Measurements from ENCODE around the gene SWSAP1. TPM values are rescaled to one million over a fixed set of nuclear protein-coding genes. Genes with fewer than 3 reads are reported as not detected.

The SWSAP1 gene
- total RNA-seq, 1 donor from 2014 or later, result 4.5 TPM

DNA sequence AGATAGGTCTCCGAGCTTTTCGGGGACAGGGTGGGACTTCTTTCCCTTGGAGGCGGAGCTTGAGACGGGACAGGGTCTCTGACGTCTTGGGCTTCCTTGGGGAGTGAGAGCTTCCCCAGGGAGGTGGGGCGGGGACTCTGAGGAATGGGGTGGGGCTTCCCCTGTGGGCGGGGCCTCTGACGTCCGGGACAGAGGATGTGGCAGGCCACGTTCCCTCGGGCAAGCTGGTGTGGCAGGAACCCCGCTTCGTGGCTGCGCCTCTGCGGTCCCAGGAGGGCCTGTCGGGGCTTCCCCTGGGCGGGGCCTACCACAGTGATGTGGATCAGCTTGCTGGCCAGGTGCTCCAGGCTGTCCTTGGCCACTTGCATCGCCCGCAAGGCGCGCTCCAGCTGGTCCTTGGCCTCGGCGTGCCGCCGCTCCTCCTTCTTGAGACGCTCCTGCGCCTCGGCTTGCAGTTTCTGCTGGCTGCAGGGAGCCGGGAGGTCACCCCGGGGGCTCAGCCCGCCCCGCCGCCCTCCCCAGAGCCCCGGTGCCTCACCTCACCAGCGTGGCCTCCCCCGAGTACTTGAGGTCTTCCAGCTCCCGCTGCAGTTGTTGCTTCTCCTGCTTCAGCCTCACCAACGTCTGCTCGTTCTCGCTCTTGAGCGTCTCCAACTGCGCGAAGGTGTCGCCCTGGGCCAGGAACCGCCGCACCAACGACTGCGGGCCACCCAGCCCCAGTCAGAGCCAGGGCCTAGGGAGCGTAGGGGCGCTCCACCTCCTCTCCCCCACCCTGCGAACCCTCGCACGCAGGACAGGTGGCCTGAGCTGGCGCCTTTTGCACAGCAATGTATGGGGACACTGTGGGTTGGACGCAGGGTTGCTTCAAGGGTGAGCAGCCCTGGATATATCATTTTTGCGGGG lies 47.9 kb downstream of the SWSAP1 start:
- TF ChIP-seq, protein P1, sequence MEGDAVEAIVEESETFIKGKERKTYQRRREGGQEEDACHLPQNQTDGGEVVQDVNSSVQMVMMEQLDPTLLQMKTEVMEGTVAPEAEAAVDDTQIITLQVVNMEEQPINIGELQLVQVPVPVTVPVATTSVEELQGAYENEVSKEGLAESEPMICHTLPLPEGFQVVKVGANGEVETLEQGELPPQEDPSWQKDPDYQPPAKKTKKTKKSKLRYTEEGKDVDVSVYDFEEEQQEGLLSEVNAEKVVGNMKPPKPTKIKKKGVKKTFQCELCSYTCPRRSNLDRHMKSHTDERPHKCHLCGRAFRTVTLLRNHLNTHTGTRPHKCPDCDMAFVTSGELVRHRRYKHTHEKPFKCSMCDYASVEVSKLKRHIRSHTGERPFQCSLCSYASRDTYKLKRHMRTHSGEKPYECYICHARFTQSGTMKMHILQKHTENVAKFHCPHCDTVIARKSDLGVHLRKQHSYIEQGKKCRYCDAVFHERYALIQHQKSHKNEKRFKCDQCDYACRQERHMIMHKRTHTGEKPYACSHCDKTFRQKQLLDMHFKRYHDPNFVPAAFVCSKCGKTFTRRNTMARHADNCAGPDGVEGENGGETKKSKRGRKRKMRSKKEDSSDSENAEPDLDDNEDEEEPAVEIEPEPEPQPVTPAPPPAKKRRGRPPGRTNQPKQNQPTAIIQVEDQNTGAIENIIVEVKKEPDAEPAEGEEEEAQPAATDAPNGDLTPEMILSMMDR (IDR thresholded peaks at IDR 0.05), result no peak
- Histone ChIP-seq H3K9me3 (no peaks in the 10 kb centered on the region), H3K27ac (peak overlapping the region; percentile 62 to 79), H3K27me3 (no peaks in the 10 kb centered on the region), H3K36me3 (no peaks in the 10 kb centered on the region), H3K4me3 (peak overlapping the region; percentile 42 to 65), H3K4me1 (peaks cover 14 to 35% of the 10 kb centered on the region in 2 donors)
- peak; percentile 77 to 90 for DNase-seq (ENCODE audit: low spot score in 2 of 2)
- intact Hi-C loops (cut with DNase I), result loop anchor here (1.0 kb wide), 1 partner anchor 13 kb away; the partner anchor contains the start of genes ODAD3 and PRKCSH

DNA sequence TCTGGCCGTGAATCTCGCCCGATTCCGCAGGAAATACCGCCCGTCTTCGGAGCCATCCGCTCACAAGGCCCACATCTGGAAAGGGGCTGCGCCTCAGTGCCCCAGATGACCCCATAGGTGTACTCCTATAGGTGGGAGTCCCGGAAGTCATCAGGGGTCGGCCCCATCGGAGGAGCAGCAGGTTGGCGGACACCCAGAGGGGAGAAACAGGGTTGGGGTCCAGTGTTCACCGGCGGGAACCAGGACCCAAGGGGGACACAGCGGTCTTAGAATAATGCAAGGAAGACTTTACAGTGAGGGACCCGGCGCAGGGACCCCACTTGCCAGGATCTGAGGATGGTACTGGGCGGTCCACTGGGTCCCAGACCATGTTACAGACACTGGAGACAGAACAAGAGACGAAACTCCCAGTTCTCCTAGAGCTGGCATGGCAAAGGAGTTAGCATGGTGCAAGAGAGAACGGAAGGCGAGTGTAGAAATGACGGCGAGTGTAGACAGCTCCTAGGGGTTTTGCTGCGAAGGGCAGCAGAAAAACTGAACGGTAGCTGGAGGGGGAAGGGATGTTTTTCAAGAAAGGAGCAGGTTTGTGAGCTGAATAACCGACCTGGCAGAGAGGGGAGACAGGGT lies 48.8 kb downstream of the SWSAP1 start:
- intact Hi-C loops (cut with DNase I), result no loop called here
- Histone ChIP-seq H3K4me1 (peaks cover 14 to 35% of the 10 kb centered on the region in 2 donors), H3K4me3 (no peak overlapping the region), H3K9me3 (no peaks in the 10 kb centered on the region), H3K27ac (peak overlapping the region in 1 of 2 donors; percentile 37), H3K36me3 (no peaks in the 10 kb centered on the region), H3K27me3 (no peaks in the 10 kb centered on the region)
- TF ChIP-seq, protein P1 (IDR thresholded peaks at IDR 0.05), result no peak
- no peak for DNase-seq (ENCODE audit: low spot score in 2 of 2)

DNA sequence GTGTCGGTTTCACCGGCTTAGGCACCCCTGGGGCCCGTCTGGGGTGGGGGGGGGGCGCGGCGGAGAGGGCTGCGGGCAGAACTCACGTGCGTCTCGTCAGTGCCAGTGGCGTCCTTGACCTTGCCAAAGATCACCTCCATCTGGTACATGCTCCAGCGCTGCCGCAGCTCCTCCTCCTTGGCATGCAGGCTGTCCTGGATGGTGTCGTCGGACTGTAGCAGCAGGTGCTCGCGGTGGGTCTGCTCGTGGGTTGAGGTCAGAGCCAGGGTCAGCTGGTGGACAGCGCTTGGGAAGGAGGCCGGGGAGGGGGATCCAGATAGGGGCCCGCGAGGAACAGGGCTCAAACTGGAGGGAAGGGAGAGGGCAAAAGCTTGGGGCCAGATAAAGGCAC lies 49.3 kb downstream of the SWSAP1 start:
- Histone ChIP-seq H3K36me3 (no peaks in the 10 kb centered on the region), H3K4me1 (peaks cover 14 to 30% of the 10 kb centered on the region in 2 donors), H3K9me3 (no peaks in the 10 kb centered on the region), H3K27me3 (no peaks in the 10 kb centered on the region), H3K27ac (no peak overlapping the region), H3K4me3 (no peak overlapping the region)
- DNase-seq (ENCODE audit: low spot score in 2 of 2), result no peak
- TF ChIP-seq, protein P1 (IDR thresholded peaks at IDR 0.05), result no peak
- intact Hi-C loops (cut with DNase I), result no loop called here

Other genes with a start within 250 kb of the SWSAP1 start
- 1.1 TPM for gene SPC24, start 218.9 kb upstream of the SWSAP1 start, total RNA-seq
- gene KANK2, start 177.1 kb upstream of the SWSAP1 start, total RNA-seq, result 572 TPM
- gene ANGPTL8, start 135.0 kb upstream of the SWSAP1 start, total RNA-seq, result not detected
- 140 TPM for gene DOCK6, start 112.1 kb upstream of the SWSAP1 start, total RNA-seq
- not detected for gene TSPAN16, start 78.5 kb upstream of the SWSAP1 start, total RNA-seq
- gene RAB3D, start 35.0 kb upstream of the SWSAP1 start, total RNA-seq, result 33.6 TPM
- gene TMEM205, start 28.4 kb upstream of the SWSAP1 start, total RNA-seq, result 225 TPM
- gene CCDC159, start 28.1 kb upstream of the SWSAP1 start, total RNA-seq, result 79.0 TPM
- 61.4 TPM for gene PLPPR2, start 19.2 kb upstream of the SWSAP1 start, total RNA-seq
- gene EPOR, start 9.6 kb downstream of the SWSAP1 start, total RNA-seq, result 0.21 TPM
- 63.2 TPM for gene RGL3, start 44.6 kb downstream of the SWSAP1 start, total RNA-seq
- gene ODAD3, start 60.5 kb downstream of the SWSAP1 start, total RNA-seq, result not detected
- 208 TPM for gene PRKCSH, start 61.0 kb downstream of the SWSAP1 start, total RNA-seq
- not detected for gene ELAVL3, start 106.4 kb downstream of the SWSAP1 start, total RNA-seq
- 7.6 TPM for gene ZNF653, start 131.2 kb downstream of the SWSAP1 start, total RNA-seq
- 27.5 TPM for gene ECSIT, start 154.5 kb downstream of the SWSAP1 start, total RNA-seq
- gene CNN1, start 164.2 kb downstream of the SWSAP1 start, total RNA-seq, result 477 TPM
- 28.9 TPM for gene ELOF1, start 184.6 kb downstream of the SWSAP1 start, total RNA-seq
- gene ACP5, start 203.0 kb downstream of the SWSAP1 start, total RNA-seq, result not detected
- gene ZNF627, start 222.8 kb downstream of the SWSAP1 start, total RNA-seq, result 7.6 TPM